GM13977 (cell line): ENCODE data around the gene BNC1.

Experiments
- DNase-seq: peaks from one replicate; pipeline ENCODE4 v3.0.0; 2012; ENCODE audit warnings: low spot score
- in situ Hi-C: fragments of 300-500 bp; cut with MboI; formaldehyde crosslinking; loops from one replicate; pipeline ENCODE4 v1.12.0; 2022; ENCODE audit warnings: low sequenced_read_pairs, low pct_unique_long_range_greater_than_20kb, mixed read lengths, inconsistent platforms; ENCODE audit not compliant: unreplicated experiment
- TF ChIP-seq, protein P1 (sequence below): IDR thresholded peaks from 2 replicates; pipeline ENCODE4 v1.5.1; 2012; ENCODE audit warnings: mild to moderate bottlenecking, control low read depth; ENCODE audit not compliant: insufficient read depth; ENCODE audit errors: extremely low read depth, missing control alignments

BNC1 gene, protein sequence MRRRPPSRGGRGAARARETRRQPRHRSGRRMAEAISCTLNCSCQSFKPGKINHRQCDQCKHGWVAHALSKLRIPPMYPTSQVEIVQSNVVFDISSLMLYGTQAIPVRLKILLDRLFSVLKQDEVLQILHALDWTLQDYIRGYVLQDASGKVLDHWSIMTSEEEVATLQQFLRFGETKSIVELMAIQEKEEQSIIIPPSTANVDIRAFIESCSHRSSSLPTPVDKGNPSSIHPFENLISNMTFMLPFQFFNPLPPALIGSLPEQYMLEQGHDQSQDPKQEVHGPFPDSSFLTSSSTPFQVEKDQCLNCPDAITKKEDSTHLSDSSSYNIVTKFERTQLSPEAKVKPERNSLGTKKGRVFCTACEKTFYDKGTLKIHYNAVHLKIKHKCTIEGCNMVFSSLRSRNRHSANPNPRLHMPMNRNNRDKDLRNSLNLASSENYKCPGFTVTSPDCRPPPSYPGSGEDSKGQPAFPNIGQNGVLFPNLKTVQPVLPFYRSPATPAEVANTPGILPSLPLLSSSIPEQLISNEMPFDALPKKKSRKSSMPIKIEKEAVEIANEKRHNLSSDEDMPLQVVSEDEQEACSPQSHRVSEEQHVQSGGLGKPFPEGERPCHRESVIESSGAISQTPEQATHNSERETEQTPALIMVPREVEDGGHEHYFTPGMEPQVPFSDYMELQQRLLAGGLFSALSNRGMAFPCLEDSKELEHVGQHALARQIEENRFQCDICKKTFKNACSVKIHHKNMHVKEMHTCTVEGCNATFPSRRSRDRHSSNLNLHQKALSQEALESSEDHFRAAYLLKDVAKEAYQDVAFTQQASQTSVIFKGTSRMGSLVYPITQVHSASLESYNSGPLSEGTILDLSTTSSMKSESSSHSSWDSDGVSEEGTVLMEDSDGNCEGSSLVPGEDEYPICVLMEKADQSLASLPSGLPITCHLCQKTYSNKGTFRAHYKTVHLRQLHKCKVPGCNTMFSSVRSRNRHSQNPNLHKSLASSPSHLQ

DNA sequence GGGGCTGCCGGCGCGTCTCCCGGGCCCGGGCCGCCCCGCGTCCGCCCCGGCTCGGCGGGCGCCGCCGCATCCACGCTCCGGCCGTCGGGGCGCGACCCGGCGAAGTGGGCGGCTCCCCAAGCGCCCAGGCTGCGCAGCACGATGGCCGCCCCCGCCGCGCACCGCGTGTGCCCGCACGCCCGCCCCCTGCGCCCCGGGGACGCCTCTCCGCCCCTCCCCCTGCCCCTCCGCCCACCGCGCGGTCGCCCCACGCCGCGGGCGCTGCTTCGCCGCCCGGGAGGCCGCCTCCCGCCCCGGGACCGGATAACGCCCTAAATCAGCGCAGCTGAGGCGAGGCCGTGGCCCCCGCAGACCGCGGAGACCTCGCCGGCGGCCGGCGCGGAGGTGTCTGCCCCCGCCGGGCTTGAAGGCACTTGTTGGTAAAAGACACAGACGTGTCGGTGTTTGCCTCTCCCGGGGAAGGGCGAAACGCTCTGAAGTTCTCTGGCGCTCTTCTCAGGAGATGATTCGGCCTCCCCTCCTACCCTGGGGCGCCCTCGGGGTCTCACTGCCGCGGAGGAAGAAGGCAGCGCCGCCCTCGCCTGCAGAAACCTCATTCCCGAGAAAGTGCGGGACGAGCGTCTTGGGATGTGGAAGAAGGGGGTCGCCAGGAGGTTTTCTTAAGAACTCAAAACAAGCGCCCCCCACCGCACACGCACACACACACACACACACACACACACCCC is at the start of gene BNC1:
TSS of gene BNC1 (minus strand) at position 106 of the 725 bp plus-strand sequence. CDS start at position 70, 36 bp downstream.
- TF ChIP-seq, protein P1, sequence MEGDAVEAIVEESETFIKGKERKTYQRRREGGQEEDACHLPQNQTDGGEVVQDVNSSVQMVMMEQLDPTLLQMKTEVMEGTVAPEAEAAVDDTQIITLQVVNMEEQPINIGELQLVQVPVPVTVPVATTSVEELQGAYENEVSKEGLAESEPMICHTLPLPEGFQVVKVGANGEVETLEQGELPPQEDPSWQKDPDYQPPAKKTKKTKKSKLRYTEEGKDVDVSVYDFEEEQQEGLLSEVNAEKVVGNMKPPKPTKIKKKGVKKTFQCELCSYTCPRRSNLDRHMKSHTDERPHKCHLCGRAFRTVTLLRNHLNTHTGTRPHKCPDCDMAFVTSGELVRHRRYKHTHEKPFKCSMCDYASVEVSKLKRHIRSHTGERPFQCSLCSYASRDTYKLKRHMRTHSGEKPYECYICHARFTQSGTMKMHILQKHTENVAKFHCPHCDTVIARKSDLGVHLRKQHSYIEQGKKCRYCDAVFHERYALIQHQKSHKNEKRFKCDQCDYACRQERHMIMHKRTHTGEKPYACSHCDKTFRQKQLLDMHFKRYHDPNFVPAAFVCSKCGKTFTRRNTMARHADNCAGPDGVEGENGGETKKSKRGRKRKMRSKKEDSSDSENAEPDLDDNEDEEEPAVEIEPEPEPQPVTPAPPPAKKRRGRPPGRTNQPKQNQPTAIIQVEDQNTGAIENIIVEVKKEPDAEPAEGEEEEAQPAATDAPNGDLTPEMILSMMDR = no peak

DNA sequence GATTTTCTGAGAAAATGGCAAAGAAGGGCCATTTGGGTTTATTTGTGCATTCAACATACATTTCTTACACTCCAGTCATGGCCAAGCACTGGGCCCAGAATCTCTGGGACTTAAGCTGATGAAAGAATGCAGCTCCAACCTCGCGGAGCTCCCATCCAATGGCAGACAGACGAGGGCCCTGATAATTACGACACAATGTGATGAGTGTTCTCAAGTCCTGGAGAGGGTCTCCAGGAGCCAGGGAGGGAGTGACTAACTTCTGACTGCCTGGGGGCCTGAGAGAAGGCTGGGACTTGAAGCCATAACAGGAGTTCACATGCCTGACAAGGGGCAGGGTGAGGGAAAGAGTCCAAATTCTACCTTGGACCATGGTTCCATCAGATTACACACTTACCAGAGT is 42.6 kb upstream of the BNC1 start:
- TF ChIP-seq, protein P1 = no peak
- in situ Hi-C loops = no loop called here
- no peak for DNase-seq

More for the DNA sequence above, at the start of gene BNC1:
- in situ Hi-C loops = no loop called here
- DNase-seq = peak; percentile 29

DNA sequence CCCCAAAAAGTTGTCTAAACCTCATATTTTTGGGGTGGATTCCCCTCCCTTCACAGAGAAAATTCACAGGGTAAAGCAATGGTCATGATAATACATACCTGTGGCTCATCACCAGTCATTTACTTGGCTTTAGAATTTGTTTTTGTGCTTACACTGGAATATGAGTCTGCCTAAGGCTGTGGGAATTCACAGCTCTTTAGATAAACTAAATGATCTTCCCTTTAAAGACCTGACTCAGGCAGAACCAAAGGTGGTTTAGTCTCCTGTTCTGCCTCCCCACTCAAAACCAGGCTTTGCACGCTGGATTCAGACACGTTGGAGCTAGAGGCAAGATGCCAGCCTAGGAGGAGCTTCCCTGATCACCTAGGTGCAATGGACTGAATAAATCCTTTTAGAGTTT is 40.3 kb upstream of the BNC1 start:
- TF ChIP-seq, protein P1 = no peak
- DNase-seq = no peak
- in situ Hi-C loops = no loop called here

DNA sequence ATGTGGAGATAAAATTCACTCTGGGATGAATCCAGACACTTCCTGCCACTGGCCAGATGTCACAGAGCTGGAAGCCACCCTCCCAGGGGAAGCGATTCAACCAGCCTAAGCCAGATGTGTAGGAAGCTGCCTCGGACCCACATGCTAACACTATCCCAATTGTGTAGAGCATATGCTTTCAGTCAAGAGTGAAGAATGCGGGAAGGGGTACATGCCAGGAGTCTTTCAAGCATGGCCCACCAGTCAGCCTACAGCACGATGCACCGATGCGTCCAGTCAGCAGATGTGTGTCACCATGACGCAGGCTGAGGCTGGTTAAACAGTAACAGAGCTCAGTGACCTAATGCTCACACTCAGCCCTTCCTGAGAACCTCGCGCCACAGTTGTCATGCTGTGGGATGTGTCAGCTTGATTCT is 38.8 kb upstream of the BNC1 start:
- no peak for DNase-seq
- TF ChIP-seq, protein P1 = no peak
- in situ Hi-C loops = no loop called here

DNA sequence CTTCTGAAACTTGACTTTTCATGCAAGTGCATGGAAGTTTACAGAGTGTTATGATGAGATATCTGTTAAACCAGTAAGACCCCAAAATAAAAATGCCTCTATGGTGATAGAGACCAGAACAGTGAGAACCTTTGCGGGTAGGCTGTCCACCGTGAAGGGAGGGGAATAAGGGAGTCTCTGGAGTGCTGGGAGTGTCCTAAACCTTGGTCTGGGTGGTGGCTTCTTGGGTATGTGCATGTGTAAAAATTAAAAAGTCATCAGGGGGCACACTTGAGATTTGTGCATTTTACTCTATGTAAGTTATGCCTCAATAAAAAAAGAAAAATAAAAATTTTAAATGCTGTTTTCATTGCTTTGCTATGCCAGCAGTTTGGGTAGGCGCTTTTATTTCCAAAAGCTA is 38.2 kb upstream of the BNC1 start:
- DNase-seq = no peak
- in situ Hi-C loops = no loop called here
- TF ChIP-seq, protein P1 = no peak

DNA sequence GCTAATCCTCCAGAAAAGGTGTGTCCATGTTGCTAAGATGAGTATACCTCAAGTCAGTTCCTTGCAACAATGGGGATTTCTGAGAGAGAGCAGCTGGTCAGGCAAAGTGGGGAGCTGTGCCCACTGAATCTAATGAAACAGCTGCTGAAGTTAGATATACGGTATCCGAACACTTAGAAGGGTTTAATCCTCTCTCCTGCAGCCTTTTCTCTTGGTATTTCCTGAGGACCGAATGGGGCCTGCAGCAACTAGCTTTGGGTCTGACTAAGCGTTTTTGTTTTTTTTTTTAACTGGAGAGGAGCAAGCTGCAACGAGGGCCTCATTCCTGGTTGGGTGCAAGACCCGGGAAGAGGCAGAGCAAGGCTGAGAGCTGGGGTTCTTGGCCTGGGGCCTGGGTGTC is 37.6 kb upstream of the BNC1 start:
- TF ChIP-seq, protein P1 = no peak
- in situ Hi-C loops = no loop called here
- DNase-seq = no peak
